NCI-H2081 treated with DMSO at 0.1 percent for 48 hours (cell line): ENCODE data around the gene DHDH.
"Not testable (repeated sequence)": the region's sequence is repeated elsewhere in the genome, so short reads cannot be mapped to it uniquely, and the experiment has no call there.

Experiments used
- DNase-seq: peaks from one replicate; lab custom pipeline; 2025; lab: John Stamatoyannopoulos, UW

The DHDH gene

GRCh38 chr19:48918071-48918470 is 15.4 kb upstream of the DHDH start:
- DNase-seq, result no peak

DNA sequence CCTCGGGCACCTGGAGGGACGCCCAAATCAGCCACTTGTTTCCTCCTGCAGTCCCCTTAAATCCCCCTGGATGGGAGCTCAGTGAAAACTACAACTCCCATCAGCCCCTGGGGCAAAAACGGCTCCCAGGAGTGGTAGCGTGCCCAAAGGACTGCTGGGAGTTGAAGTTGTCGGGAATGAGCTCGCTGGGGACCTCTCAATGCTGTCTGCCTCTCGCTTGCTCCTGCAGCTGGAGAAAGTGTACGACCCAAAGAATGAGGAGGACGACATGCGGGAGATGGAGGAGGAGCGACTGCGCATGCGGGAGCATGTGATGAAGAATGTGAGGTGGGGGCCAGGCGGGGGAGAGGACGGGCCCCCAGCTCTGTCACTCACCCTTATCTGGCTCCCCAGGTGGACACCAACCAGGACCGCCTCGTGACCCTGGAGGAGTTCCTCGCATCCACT is 14.7 kb upstream of the DHDH start:
- no peak for DNase-seq

DNA sequence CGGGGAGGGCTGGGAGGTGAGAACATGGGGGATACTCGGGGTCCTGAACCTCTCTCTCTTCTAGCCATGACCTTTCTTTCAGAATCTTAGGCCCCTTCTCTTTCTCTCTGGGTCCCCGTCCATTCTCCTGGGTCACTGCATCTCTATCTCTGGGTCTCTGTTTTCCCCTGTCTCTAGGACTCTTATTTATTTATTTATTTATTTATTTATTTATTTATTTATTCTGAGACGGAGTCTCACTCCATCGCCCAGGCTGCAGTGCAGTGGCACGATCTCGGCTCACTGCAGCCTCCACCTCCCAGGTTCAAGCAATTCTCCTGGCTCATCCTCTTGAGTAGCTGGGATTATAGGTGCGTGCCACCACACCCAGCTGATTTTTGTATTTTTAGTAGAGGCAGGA is 14.2 kb upstream of the DHDH start:
- not testable (repeated sequence) for DNase-seq

DNA sequence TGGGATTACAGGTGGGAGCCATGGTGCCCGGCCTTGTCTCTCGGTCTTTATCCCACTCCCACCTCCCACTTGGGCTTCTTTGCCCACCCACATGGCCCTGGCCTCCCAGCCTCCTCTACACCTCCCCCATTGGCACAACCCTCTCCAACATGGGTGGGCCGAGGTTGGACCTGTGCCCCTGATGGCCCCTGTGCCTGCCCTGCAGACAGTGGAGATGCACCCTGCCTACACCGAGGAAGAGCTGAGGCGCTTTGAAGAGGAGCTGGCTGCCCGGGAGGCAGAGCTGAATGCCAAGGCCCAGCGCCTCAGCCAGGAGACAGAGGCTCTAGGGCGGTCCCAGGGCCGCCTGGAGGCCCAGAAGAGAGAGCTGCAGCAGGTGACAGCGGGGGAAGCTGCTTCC is 12.6 kb upstream of the DHDH start:
- no peak for DNase-seq

DNA sequence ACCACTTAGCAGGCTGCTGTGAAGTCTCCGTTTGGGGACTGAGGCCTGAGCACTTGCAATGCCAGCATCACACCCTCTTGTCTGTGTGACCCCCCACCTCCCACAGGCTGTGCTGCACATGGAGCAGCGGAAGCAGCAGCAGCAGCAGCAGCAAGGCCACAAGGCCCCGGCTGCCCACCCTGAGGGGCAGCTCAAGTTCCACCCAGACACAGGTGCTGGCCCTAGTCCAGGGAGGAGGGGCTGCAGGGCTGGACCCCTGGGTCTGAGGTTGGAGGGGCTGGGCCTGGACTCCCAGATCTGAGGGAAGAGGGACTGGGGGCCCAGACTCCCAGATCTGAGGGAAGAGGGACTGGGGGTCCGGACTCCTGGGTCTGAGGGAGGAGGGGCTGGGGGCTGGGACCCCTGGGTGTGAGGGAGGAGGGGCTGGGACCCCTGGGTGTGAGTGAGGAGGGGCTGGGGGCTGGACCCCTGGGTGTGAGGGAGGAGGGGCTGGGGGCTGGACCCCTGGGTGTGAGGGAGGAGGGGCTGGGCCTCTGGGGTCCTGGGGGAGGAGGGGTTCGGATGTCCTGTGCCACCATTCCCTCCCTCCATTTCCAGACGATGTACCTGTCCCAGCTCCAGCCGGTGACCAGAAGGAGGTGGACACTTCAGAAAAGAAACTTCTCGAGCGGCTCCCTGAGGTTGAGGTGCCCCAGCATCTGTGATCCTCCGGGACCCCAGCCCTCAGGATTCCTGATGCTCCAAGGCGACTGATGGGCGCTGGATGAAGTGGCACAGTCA is 11.6 kb upstream of the DHDH start:
- no peak for DNase-seq

DNA sequence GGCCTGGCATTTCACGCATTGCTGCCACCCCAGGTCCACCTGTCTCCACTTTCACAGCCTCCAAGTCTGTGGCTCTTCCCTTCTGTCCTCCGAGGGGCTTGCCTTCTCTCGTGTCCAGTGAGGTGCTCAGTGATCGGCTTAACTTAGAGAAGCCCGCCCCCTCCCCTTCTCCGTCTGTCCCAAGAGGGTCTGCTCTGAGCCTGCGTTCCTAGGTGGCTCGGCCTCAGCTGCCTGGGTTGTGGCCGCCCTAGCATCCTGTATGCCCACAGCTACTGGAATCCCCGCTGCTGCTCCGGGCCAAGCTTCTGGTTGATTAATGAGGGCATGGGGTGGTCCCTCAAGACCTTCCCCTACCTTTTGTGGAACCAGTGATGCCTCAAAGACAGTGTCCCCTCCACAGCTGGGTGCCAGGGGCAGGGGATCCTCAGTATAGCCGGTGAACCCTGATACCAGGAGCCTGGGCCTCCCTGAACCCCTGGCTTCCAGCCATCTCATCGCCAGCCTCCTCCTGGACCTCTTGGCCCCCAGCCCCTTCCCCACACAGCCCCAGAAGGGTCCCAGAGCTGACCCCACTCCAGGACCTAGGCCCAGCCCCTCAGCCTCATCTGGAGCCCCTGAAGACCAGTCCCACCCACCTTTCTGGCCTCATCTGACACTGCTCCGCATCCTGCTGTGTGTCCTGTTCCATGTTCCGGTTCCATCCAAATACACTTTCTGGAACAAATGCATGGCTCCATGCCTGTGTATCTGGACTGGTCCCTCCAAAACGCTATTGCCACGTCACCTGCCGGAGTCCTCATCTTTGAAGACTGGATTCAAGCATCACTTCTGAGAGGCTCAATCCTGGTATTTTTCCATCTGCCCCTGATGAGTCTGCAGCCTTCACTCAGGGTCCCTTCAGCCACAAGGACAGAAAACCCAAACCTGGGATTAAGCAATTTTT is 10.7 kb upstream of the DHDH start:
- DNase-seq, result no peak

GRCh38 chr19:48925240-48925843 is 8.2 kb upstream of the DHDH start:
- DNase-seq, result no peak

- DNase-seq, result not testable (repeated sequence)
Observed at GRCh38 chr19:48925890-48926289, 7.6 kb upstream of the DHDH start.

DNA sequence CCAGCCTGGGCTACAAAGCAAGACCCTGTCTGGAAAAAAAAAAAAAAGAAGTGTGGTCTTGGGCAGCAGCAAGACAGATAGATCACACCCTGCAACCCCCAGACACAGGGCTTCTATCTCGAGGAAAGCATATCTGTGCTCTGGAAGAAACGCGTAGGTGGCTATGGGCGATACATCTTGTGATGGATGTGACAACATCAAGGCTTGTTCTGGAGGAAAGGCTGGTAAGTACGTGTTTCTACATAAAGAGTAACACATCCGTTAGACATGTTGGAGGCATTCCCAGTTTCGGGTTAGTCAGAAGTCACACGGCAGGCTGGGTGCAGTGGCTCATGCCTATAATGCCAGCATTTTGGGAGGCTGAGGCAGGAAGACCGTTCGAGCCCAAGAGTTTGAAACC is 6.6 kb upstream of the DHDH start:
- no peak for DNase-seq

- DNase-seq, result not testable (repeated sequence)
Observed at GRCh38 chr19:48927692-48928091, 5.8 kb upstream of the DHDH start.

DNA sequence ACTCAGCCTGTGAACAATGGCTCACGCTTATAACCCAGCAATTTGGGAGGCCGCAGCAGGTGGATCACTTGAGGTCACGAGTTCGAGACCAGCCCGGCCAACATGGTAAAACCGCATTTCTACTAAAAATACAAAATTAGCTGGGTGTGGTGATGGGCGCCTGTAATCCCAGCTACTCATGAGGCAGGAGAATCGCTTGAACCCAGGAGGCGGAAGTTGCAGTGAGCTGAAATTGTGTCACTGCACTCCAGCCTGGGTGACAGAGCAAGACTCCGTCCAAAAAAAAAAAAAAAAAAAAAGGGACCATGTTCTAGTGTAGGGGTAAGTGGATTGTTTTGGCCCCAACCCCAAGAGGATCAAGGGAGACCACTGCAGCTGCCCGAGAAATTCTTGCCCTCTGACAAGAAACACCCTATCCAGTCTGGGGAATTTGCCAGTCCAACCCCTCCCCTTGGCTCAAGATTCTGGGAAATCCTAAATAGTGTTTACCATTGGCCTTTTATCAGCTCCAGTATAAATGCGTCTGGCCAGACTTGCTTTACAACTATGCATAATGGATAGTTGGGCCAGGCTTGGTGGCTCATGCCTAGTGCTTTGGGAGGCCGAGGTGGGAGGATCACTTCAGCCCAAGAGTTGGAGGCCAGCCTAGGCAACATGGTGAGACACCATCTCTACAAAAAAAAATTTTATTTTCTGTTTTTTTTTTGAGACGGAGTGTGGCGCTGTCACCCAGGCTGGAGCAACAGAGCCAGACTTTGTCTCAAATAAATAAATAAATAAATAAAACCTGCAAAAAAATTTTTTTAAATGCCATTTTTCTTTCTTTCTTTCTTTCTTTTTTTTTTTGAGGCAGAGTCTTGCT is 5.1 kb upstream of the DHDH start:
- DNase-seq, result no peak

DNA sequence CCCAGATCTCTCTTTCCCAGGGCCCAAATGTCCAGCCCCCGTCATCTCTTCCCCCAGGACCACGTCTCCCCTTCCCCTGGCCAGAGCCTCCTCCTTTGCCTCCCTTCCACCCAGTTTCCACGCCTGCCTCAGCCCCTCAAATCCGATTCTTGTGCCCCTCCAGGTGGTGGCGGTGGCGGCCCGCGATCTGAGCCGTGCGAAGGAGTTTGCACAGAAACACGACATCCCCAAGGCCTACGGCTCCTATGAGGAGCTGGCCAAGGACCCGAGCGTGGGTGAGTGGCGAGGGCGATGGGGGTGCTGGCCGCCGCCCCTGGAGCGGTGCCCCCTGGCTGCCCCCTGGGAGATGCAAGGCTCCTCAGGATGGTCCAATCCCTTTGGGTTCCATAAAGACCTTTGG is 1.3 kb downstream of the DHDH start:
- no peak for DNase-seq

- DNase-seq, result no peak
Observed at GRCh38 chr19:48935864-48936263, 2.4 kb downstream of the DHDH start.

DNA sequence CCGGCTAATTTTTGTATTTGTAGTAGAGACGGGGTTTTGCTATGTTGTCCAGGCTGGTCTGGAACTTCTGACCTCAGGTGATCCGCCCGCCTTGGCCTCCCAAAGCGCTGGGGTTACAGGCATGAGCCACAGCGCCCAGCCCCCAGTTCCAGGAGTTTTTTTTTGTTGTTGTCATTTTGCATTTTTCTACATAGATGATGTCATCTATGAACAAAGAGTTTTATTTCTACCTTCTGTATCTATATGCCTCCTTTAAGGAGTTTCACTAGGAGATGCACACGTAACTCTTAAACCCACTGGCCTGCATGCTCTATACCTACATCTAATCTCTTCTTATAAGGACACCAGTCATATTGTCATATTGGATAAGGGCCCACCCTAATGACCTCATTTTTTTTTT is 4.8 kb downstream of the DHDH start:
- DNase-seq, result no peak

GRCh38 chr19:48940902-48941301 is 7.4 kb downstream of the DHDH start:
- DNase-seq, result no peak

GRCh38 chr19:48943081-48943480 is 9.6 kb downstream of the DHDH start:
- no peak for DNase-seq

DNA sequence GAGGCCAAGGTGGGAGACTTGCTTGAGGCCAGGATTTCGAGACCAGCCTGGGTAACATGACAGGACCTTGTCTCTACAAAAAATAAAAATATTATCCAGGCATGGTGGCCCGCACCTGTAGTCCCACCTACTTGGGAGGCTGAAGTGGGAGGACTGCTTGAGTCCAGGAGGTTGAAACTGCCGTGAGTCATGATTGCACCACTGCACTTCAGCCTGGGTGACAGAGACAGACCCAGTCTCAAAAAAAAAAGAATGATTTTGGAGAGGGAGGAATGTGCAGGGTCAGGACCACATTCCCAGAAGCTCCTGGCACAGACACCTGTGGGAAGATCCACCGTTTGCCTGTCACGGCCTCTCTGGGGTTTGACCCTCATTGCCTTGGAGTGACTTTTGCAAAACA is 11.9 kb downstream of the DHDH start:
- no peak for DNase-seq

- DNase-seq, result no peak
Observed at GRCh38 chr19:48945817-48946216, 12.3 kb downstream of the DHDH start.

GRCh38 chr19:48946463-48947257 is 13.2 kb downstream of the DHDH start:
- no peak for DNase-seq

DNA sequence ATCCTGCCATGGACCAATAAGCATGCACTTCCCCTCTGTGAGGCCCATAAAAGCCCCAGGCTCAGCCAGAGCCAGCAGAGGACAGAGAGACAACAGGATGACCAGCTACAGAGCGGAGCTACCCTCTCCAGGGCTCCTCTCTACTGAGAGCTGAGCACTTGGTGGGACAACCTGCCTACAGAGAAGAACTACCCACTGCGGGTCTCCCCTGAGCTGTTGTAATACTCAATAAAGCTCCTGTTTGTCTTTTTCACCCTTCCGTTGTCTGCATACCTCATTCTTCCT is 13.7 kb downstream of the DHDH start:
- no peak for DNase-seq

GRCh38 chr19:48950159-48950558 is 16.7 kb downstream of the DHDH start:
- DNase-seq, result no peak
